Urinary bladder (tissue), 4 donors: Measurements from ENCODE around the gene FBL. TPM values are rescaled to one million over a fixed set of nuclear protein-coding genes. Genes with fewer than 3 reads are reported as not detected.

Experiments used
- DNase-seq: peaks from one replicate; pipeline ENCODE4 v3.0.0-alpha.2; 2015; ENCODE audit errors: extremely low spot score
- H3K27ac ChIP-seq: one replicate; pipeline ENCODE4 v1.5.1; 2013; ENCODE audit warnings: low read depth, mild to moderate bottlenecking, moderate library complexity
- H3K36me3 ChIP-seq: one replicate; pipeline ENCODE4 v1.6.1; 2013; ENCODE audit warnings: mild to moderate bottlenecking, moderate library complexity; ENCODE audit not compliant: insufficient read depth
- H3K4me1 ChIP-seq: one replicate; pipeline ENCODE4 v1.6.1; 2013; ENCODE audit warnings: mild to moderate bottlenecking, moderate library complexity; ENCODE audit not compliant: insufficient read depth
- H3K4me3 ChIP-seq: one replicate; pipeline ENCODE4 v1.5.1; 2013; ENCODE audit warnings: low read depth, low read length
- WGBS: extraction: QIAGEN DNeasy Blood & Tissue Kit; methylation state at CpG from one replicate; pipeline ENCODE4 v1.1.7; 2013; 5-methylcytosine and 5-hydroxymethylcytosine counted together
- polyA plus RNA-seq: library from polyadenylated mRNA; stranded (reverse); fragments of 200-250 nt; gene quantifications from one replicate; pipeline ENCODE4 v1.2.3, GENCODE V29; 2013
- total RNA-seq: library from RNA; depleted of rRNA; stranded (reverse); fragments of >200 nt; gene quantifications from one replicate; pipeline ENCODE4 v1.2.3, GENCODE V29; 2014
- donor health status: healthy with polysubstance abuse.
- donor health status: healthy.

Gene FBL
- total and polyA plus RNA-seq, 2 donors, result 146 to 281 TPM

GRCh38 chr19:39843919-39844793 lies 2.0 kb downstream of the FBL start:
- WGBS, result 52% methylated on average over 4 of the region's 4 CpGs
- no peaks in the 10 kb centered on the region for H3K4me1 ChIP-seq

GRCh38 chr19:39842693-39843435 lies 3.3 kb downstream of the FBL start:
- Histone ChIP-seq H3K4me3 (no peak overlapping the region), H3K27ac (no peak overlapping the region), H3K4me1 (no peaks in the 10 kb centered on the region), H3K36me3 (no peaks in the 10 kb centered on the region)
- 86% methylated on average over 7 of the region's 7 CpGs for WGBS
- DNase-seq, result no peak

More at GRCh38 chr19:39843919-39844793, 2.0 kb downstream of the FBL start:
- Histone ChIP-seq H3K4me3 (no peak overlapping the region), H3K27ac (no peak overlapping the region), H3K36me3 (no peaks in the 10 kb centered on the region)
- DNase-seq, result no peak

GRCh38 chr19:39841041-39841440 lies 5.1 kb downstream of the FBL start:
- Histone ChIP-seq H3K4me3 (no peak overlapping the region), H3K36me3 (peaks cover 2% of the 10 kb centered on the region), H3K27ac (no peak overlapping the region), H3K4me1 (no peaks in the 10 kb centered on the region)
- WGBS, result 96% methylated on average over 4 of the region's 4 CpGs
- no peak for DNase-seq

GRCh38 chr19:39840492-39840891 lies 5.7 kb downstream of the FBL start:
- no peak for DNase-seq
- Histone ChIP-seq H3K4me1 (no peaks in the 10 kb centered on the region), H3K27ac (no peak overlapping the region), H3K4me3 (no peak overlapping the region), H3K36me3 (peaks cover 2% of the 10 kb centered on the region)
- WGBS, result 90% methylated on average over 17 of the region's 17 CpGs

- H3K36me3 ChIP-seq, result peaks cover 2% of the 10 kb centered on the region
- WGBS, result 87% methylated on average over 13 of the region's 13 CpGs
- DNase-seq, result no peak
Measured at GRCh38 chr19:39839678-39840327, 6.4 kb downstream of the FBL start.

GRCh38 chr19:39838569-39838968 lies 7.6 kb downstream of the FBL start:
- DNase-seq, result no peak
- H3K36me3 ChIP-seq, result peaks cover 2% of the 10 kb centered on the region
- no peak overlapping the region for H3K27ac ChIP-seq
- no peak overlapping the region for H3K4me3 ChIP-seq
- 92% methylated on average over 4 of the region's 4 CpGs for WGBS
- no peaks in the 10 kb centered on the region for H3K4me1 ChIP-seq

More at GRCh38 chr19:39839678-39840327, 6.4 kb downstream of the FBL start:
- Histone ChIP-seq H3K4me3 (no peak overlapping the region), H3K27ac (no peak overlapping the region), H3K4me1 (no peaks in the 10 kb centered on the region)

- H3K27ac ChIP-seq, result no peak overlapping the region
- WGBS, result 95% methylated on average over 3 of the region's 3 CpGs
- no peak for DNase-seq
- peaks cover 2% of the 10 kb centered on the region for H3K36me3 ChIP-seq
- no peak overlapping the region for H3K4me3 ChIP-seq
- H3K4me1 ChIP-seq, result no peaks in the 10 kb centered on the region
Measured at GRCh38 chr19:39837978-39838377, 8.2 kb downstream of the FBL start.

- Histone ChIP-seq H3K36me3 (peaks cover 8% of the 10 kb centered on the region), H3K27ac (peak overlapping the region; percentile 53), H3K4me1 (peaks cover 3% of the 10 kb centered on the region), H3K4me3 (no peak overlapping the region)
- WGBS, result 42% methylated on average over 19 of the region's 19 CpGs
- DNase-seq, result no peak
Measured at GRCh38 chr19:39834287-39834841, 11.8 kb downstream of the FBL start.

GRCh38 chr19:39833464-39834286 lies 12.5 kb downstream of the FBL start, which contains the start of gene DYRK1B:
Gene DYRK1B (minus strand): TSS chr19:39834162. CDS start chr19:39831867, 2,295 bp downstream.
- Histone ChIP-seq H3K4me1 (peaks cover 3% of the 10 kb centered on the region), H3K4me3 (peak within 1 kb of the TSS; percentile 74), H3K36me3 (peaks cover 8% of the 10 kb centered on the region), H3K27ac (peak within 1 kb of the TSS; percentile 72)
- under 1% methylated on average over 59 of the region's 59 CpGs for whole genome bisulfite sequencing
- DNase-seq, result peak; percentile 96

- peak overlapping the region; percentile 72 for H3K27ac ChIP-seq
- peak overlapping the region; percentile 74 for H3K4me3 ChIP-seq
- peaks cover 3% of the 10 kb centered on the region for H3K4me1 ChIP-seq
- WGBS, result 2% methylated on average over 24 of the region's 24 CpGs
- peaks cover 8% of the 10 kb centered on the region for H3K36me3 ChIP-seq
- no peak for DNase-seq
Measured at GRCh38 chr19:39833160-39833463, 13.1 kb downstream of the FBL start.

- Histone ChIP-seq H3K4me1 (peaks cover 3% of the 10 kb centered on the region), H3K36me3 (peaks cover 8% of the 10 kb centered on the region), H3K4me3 (peak overlapping the region; percentile 74), H3K27ac (no peak overlapping the region)
- no peak for DNase-seq
- 70% methylated on average over 5 of the region's 5 CpGs for WGBS
Measured at GRCh38 chr19:39832341-39833083, 13.7 kb downstream of the FBL start.

- DNase-seq, result no peak
- Histone ChIP-seq H3K4me1 (peaks cover 3% of the 10 kb centered on the region), H3K27ac (no peak overlapping the region), H3K4me3 (no peak overlapping the region), H3K36me3 (peaks cover 7% of the 10 kb centered on the region)
- WGBS, result 91% methylated on average over 16 of the region's 16 CpGs
Measured at GRCh38 chr19:39831679-39832078, 14.5 kb downstream of the FBL start.
